ENCODE results near the gene TMCC3. TPM values are rescaled to one million over a fixed set of nuclear protein-coding genes. Genes with fewer than 3 reads are reported as not detected.

TMCC3 gene
- total and polyA plus RNA-seq, 2 of the 13 experiments (the other 11 are each of a cell fraction or from before 2014, with no cell fraction given) = not detected

DNA sequence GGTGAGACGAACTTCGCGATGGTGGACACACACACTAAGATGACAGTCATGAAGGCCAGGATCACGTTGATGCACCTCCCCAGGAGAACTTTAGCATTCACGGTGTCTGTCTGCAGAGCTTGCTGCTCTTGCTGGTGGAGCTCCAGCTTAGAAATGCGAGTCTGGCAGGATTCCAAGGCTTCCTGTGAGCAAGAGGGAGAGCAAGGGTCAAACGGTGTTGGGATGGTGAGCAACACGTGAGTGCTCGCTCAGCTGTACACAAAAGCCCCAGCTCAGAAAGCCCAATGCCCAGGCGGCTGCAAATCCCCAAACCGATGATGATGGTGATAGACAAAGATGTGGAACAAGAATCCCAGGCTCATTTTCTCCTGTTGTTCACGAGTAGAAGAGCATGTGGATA is 78.8 kb downstream of the TMCC3 start:
- H3K4me3 ChIP-seq (replicated peaks in 1 of 3; ENCODE audit: insufficient read depth in 1 of 3, low read depth in 2 of 3, low read length in 3 of 3) = no peak overlapping the region
- CTCF ChIA-PET (ENCODE audit: low intra/inter-chr PET ratio, low total read pairs) = no interaction called here
- H3K36me3 ChIP-seq (replicated peaks in 1 of 2; ENCODE audit: control insufficient read depth in 1 of 2, insufficient read depth in 2 of 2, low read length in 2 of 2) = no peaks in the 10 kb centered on the region
- FAIRE-seq = peak; percentile 94
- ATAC-seq = peak; percentile 98
- DNase-seq (ENCODE audit: low spot score) = peak; percentile 91
- peaks cover 17% of the 10 kb centered on the region for H3K4me1 ChIP-seq (ENCODE audit: insufficient read depth, low read length)
- BruUV-seq (replicated peaks) = no TSS peak
- H3K9me3 ChIP-seq (ENCODE audit: low read length) = no peaks in the 10 kb centered on the region
- H3K79me2 ChIP-seq (ENCODE audit: insufficient read depth, low read length) = no peaks in the 10 kb centered on the region
- intact Hi-C loops (cut with micrococcal nuclease; ENCODE audit: unreplicated experiment) (no loop called here), in situ Hi-C loops (cut with HindIII; ENCODE audit: extremely low pct_ligation_motif_present, low pct_unique_long_range_greater_than_20kb) (no loop called here)
- H3K4me2 ChIP-seq (ENCODE audit: low read depth, low read length) = peak overlapping the region; percentile 61
- POLR2A ChIA-PET = interaction anchor here (1.1 kb wide), 1 partner anchor 902 kb away, joined by 3 read pairs; the partner anchor contains the start of gene METAP2
- peaks cover 0 to 3% of the 10 kb centered on the region in 2 experiments; a peak in 1 of 5 replicates for H3K27me3 ChIP-seq (ENCODE audit: control insufficient read depth in 1 of 2, insufficient read depth in 2 of 2, low read length in 2 of 2)
- H2AFZ ChIP-seq (ENCODE audit: low read length) = no peak overlapping the region
- H3K9ac ChIP-seq (ENCODE audit: insufficient read depth, low read depth, low read length) = no peak overlapping the region
- 0% methylated on average over 11 of the region's 12 CpGs for WGBS (ENCODE audit: low lambda C conversion rate)
- H3K27ac ChIP-seq (ENCODE audit: extremely low read length, insufficient read depth, low read length) = no peak overlapping the region
- H4K20me1 ChIP-seq (ENCODE audit: insufficient read depth, low read length) = no peaks in the 10 kb centered on the region
- TF ChIP-seq RARA (CRISPR knock-in tag; IDR thresholded peaks at IDR 0.05) (peak; percentile 73), SAP130 (CRISPR knock-in tag; IDR thresholded peaks at IDR 0.05; ENCODE audit: low read depth) (peak; percentile 67), ZMYM4 (CRISPR knock-in tag; IDR thresholded peaks at IDR 0.05) (peak; percentile 62), NR2F1 (CRISPR knock-in tag; IDR thresholded peaks at IDR 0.05) (peak; percentile 45 to 48; a peak in 2 of 4 replicates), WIZ (CRISPR knock-in tag; IDR thresholded peaks at IDR 0.05) (0 out of 2 replicates have a peak, but pooled peaks have one; percentile 56), PHF21A (CRISPR knock-in tag; IDR thresholded peaks at IDR 0.05) (peak; percentile 68), ZNF713 (CRISPR knock-in tag; IDR thresholded peaks at IDR 0.05) (no peak), MEF2D (CRISPR knock-in tag; IDR thresholded peaks at IDR 0.05) (no peak), YEATS2 (CRISPR knock-in tag; IDR thresholded peaks at IDR 0.05; ENCODE audit: borderline replicate concordance) (no peak), BRCA1 (CRISPR knock-in tag; IDR thresholded peaks at IDR 0.05) (no peak)
- TF ChIP-seq, protein P1, sequence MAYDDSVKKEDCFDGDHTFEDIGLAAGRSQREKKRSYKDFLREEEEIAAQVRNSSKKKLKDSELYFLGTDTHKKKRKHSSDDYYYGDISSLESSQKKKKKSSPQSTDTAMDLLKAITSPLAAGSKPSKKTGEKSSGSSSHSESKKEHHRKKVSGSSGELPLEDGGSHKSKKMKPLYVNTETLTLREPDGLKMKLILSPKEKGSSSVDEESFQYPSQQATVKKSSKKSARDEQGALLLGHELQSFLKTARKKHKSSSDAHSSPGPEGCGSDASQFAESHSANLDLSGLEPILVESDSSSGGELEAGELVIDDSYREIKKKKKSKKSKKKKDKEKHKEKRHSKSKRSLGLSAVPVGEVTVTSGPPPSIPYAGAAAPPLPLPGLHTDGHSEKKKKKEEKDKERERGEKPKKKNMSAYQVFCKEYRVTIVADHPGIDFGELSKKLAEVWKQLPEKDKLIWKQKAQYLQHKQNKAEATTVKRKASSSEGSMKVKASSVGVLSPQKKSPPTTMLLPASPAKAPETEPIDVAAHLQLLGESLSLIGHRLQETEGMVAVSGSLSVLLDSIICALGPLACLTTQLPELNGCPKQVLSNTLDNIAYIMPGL (CRISPR knock-in tag; IDR thresholded peaks at IDR 0.05; ENCODE audit: borderline replicate concordance in 1 of 2, low read depth in 1 of 2) = no peak
- TF ChIP-seq, protein P2, sequence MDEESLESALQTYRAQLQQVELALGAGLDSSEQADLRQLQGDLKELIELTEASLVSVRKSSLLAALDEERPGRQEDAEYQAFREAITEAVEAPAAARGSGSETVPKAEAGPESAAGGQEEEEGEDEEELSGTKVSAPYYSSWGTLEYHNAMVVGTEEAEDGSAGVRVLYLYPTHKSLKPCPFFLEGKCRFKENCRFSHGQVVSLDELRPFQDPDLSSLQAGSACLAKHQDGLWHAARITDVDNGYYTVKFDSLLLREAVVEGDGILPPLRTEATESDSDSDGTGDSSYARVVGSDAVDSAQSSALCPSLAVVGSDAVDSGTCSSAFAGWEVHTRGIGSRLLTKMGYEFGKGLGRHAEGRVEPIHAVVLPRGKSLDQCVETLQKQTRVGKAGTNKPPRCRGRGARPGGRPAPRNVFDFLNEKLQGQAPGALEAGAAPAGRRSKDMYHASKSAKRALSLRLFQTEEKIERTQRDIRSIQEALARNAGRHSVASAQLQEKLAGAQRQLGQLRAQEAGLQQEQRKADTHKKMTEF (CRISPR knock-in tag; IDR thresholded peaks at IDR 0.05) = no peak
- TF ChIP-seq, protein P3, sequence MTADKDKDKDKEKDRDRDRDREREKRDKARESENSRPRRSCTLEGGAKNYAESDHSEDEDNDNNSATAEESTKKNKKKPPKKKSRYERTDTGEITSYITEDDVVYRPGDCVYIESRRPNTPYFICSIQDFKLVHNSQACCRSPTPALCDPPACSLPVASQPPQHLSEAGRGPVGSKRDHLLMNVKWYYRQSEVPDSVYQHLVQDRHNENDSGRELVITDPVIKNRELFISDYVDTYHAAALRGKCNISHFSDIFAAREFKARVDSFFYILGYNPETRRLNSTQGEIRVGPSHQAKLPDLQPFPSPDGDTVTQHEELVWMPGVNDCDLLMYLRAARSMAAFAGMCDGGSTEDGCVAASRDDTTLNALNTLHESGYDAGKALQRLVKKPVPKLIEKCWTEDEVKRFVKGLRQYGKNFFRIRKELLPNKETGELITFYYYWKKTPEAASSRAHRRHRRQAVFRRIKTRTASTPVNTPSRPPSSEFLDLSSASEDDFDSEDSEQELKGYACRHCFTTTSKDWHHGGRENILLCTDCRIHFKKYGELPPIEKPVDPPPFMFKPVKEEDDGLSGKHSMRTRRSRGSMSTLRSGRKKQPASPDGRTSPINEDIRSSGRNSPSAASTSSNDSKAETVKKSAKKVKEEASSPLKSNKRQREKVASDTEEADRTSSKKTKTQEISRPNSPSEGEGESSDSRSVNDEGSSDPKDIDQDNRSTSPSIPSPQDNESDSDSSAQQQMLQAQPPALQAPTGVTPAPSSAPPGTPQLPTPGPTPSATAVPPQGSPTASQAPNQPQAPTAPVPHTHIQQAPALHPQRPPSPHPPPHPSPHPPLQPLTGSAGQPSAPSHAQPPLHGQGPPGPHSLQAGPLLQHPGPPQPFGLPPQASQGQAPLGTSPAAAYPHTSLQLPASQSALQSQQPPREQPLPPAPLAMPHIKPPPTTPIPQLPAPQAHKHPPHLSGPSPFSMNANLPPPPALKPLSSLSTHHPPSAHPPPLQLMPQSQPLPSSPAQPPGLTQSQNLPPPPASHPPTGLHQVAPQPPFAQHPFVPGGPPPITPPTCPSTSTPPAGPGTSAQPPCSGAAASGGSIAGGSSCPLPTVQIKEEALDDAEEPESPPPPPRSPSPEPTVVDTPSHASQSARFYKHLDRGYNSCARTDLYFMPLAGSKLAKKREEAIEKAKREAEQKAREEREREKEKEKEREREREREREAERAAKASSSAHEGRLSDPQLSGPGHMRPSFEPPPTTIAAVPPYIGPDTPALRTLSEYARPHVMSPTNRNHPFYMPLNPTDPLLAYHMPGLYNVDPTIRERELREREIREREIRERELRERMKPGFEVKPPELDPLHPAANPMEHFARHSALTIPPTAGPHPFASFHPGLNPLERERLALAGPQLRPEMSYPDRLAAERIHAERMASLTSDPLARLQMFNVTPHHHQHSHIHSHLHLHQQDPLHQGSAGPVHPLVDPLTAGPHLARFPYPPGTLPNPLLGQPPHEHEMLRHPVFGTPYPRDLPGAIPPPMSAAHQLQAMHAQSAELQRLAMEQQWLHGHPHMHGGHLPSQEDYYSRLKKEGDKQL (CRISPR knock-in tag; IDR thresholded peaks at IDR 0.05; ENCODE audit: low read depth) = no peak
